ENCODE results near the gene KDM6A.
"Not testable (repeated sequence)": the region's sequence is repeated elsewhere in the genome, so short reads cannot be mapped to it uniquely, and the experiment has no call there.

The KDM6A gene

DNA sequence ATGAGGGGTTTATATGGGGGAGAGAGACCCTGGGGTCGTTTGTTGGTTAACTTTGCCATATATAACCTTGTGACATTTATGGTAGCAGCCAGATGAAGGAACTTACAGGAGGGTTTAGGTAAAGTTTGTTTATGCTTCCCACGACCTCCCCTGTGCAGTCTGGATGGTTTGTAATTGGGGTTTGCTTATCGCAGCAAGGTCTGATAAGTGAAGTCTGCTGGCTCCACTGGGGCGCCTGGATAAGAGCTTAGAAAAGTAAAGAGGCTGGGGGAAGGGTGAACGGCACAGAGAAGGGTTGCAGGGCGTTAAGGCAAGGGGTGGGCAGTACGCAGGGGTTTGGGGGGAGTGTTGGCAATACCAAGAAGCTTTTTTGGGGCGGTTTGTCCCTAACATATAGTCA is 98.7 kb downstream of the KDM6A start:
- H3K36me3 Mint-ChIP-seq (ENCODE audit: low read depth) = peaks cover 22% of the 10 kb centered on the region
- no peak overlapping the region for H3K27ac Mint-ChIP-seq
- no peaks in the 10 kb centered on the region for H3K27me3 Mint-ChIP-seq
- intact Hi-C loops (cut with micrococcal nuclease) = no loop called here
- peaks cover 26% of the 10 kb centered on the region for H3K4me1 Mint-ChIP-seq (ENCODE audit: low read depth)
- no peaks in the 10 kb centered on the region for H3K9me3 Mint-ChIP-seq
- H3K4me3 Mint-ChIP-seq = no peak overlapping the region

DNA sequence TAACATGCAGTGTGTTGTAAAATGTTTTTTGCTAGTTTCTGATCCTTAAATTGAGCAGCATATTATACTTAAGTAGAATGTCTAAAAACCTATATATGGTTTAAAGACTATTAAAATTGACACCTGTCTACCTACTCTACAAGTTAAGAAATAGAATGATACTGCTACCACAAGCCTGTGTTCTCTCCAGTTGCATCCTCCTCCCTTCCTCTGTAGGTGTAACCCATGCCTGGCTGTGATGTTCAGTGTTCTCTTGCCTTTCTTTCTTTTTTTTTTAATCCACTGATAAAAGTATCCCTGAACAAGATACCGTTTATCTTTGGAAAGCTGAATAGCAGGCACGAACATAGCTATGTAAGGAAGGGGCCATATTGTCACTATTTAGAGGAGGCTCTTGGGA is 99.1 kb downstream of the KDM6A start:
- Mint-ChIP-seq H3K9me3 (no peaks in the 10 kb centered on the region), H3K4me3 (no peak overlapping the region), H3K4me1 (ENCODE audit: low read depth) (peaks cover 23% of the 10 kb centered on the region), H3K27ac (no peak overlapping the region), H3K36me3 (ENCODE audit: low read depth) (peaks cover 17% of the 10 kb centered on the region), H3K27me3 (no peaks in the 10 kb centered on the region)
- intact Hi-C loops (cut with micrococcal nuclease) = no loop called here

GRCh38 chrX:44973420-44973932 is 100.5 kb downstream of the KDM6A start:
- Mint-ChIP-seq H3K36me3 (ENCODE audit: low read depth) (peaks cover 14% of the 10 kb centered on the region), H3K4me3 (no peak overlapping the region), H3K4me1 (ENCODE audit: low read depth) (peaks cover 20% of the 10 kb centered on the region), H3K27ac (no peak overlapping the region), H3K9me3 (no peaks in the 10 kb centered on the region), H3K27me3 (no peaks in the 10 kb centered on the region)
- intact Hi-C loops (cut with micrococcal nuclease) = no loop called here

DNA sequence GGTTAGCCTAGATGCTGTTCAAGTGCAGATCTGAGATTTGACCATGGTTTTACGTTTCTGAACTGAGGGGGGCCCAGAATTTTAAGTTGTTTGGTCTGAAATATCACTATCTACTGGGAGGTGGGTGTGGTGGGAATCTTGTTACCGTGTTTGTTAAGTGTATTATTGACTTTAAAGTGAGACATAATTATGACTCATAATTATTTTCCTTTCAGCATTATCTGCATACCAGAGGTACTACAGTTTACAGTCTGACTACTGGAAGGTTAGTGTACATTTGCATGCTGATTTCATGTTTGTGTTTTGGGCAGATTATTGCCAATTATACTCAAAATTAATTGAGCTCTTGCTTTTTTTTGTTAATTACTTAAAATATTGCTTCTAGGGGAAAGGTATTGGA is 101.5 kb downstream of the KDM6A start:
- no peaks in the 10 kb centered on the region for H3K27me3 Mint-ChIP-seq
- no peaks in the 10 kb centered on the region for H3K9me3 Mint-ChIP-seq
- H3K36me3 Mint-ChIP-seq (ENCODE audit: low read depth) = peaks cover 14% of the 10 kb centered on the region
- no peak overlapping the region for H3K27ac Mint-ChIP-seq
- H3K4me1 Mint-ChIP-seq (ENCODE audit: low read depth) = peaks cover 20% of the 10 kb centered on the region
- H3K4me3 Mint-ChIP-seq = no peak overlapping the region
- intact Hi-C loops (cut with micrococcal nuclease) = no loop called here

- no peaks in the 10 kb centered on the region for H3K9me3 Mint-ChIP-seq
- no peak overlapping the region for H3K4me3 Mint-ChIP-seq
- H3K27me3 Mint-ChIP-seq = no peaks in the 10 kb centered on the region
- intact Hi-C loops (cut with micrococcal nuclease) = no loop called here
- H3K27ac Mint-ChIP-seq = no peak overlapping the region
- H3K4me1 Mint-ChIP-seq (ENCODE audit: low read depth) = peaks cover 20% of the 10 kb centered on the region
- H3K36me3 Mint-ChIP-seq (ENCODE audit: low read depth) = peaks cover 14% of the 10 kb centered on the region
Measured at GRCh38 chrX:44975666-44976263, 102.8 kb downstream of the KDM6A start.

- H3K4me3 Mint-ChIP-seq = no peak overlapping the region
- H3K4me1 Mint-ChIP-seq (ENCODE audit: low read depth) = peaks cover 9% of the 10 kb centered on the region
- intact Hi-C loops (cut with micrococcal nuclease) = no loop called here
- peaks cover 8% of the 10 kb centered on the region for H3K36me3 Mint-ChIP-seq (ENCODE audit: low read depth)
- H3K27ac Mint-ChIP-seq = peak overlapping the region; percentile 11
- H3K27me3 Mint-ChIP-seq = no peaks in the 10 kb centered on the region
- no peaks in the 10 kb centered on the region for H3K9me3 Mint-ChIP-seq
Measured at GRCh38 chrX:44978976-44979375, 106.0 kb downstream of the KDM6A start.

DNA sequence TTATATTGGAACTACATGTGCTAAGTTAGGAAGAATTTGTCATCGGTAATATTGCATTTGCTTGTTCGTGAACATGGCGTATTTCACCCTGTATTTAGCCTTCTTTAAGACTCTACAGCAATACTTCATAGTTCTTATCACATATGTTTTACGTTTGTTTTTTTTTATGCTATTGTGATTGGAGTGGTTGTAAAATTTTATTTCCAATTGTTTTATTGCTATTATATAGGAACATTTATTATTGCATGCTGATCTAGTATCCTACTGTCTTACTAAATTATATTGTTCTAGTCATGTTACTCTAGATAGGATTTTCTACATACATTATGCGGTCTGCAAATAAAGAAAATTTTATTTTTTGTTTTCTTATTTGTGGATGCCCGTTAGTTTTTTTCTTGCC is 107.4 kb downstream of the KDM6A start:
- Mint-ChIP-seq H3K4me1 (ENCODE audit: low read depth) (no peaks in the 10 kb centered on the region), H3K27ac (no peak overlapping the region), H3K27me3 (no peaks in the 10 kb centered on the region), H3K36me3 (ENCODE audit: low read depth) (no peaks in the 10 kb centered on the region), H3K4me3 (no peak overlapping the region), H3K9me3 (no peaks in the 10 kb centered on the region)
- intact Hi-C loops (cut with micrococcal nuclease) = no loop called here

GRCh38 chrX:44980883-44981282 is 107.9 kb downstream of the KDM6A start:
- Mint-ChIP-seq H3K4me3 (no peak overlapping the region), H3K27ac (no peak overlapping the region), H3K9me3 (no peaks in the 10 kb centered on the region), H3K4me1 (ENCODE audit: low read depth) (no peaks in the 10 kb centered on the region), H3K27me3 (no peaks in the 10 kb centered on the region), H3K36me3 (ENCODE audit: low read depth) (no peaks in the 10 kb centered on the region)
- intact Hi-C loops (cut with micrococcal nuclease) = no loop called here

DNA sequence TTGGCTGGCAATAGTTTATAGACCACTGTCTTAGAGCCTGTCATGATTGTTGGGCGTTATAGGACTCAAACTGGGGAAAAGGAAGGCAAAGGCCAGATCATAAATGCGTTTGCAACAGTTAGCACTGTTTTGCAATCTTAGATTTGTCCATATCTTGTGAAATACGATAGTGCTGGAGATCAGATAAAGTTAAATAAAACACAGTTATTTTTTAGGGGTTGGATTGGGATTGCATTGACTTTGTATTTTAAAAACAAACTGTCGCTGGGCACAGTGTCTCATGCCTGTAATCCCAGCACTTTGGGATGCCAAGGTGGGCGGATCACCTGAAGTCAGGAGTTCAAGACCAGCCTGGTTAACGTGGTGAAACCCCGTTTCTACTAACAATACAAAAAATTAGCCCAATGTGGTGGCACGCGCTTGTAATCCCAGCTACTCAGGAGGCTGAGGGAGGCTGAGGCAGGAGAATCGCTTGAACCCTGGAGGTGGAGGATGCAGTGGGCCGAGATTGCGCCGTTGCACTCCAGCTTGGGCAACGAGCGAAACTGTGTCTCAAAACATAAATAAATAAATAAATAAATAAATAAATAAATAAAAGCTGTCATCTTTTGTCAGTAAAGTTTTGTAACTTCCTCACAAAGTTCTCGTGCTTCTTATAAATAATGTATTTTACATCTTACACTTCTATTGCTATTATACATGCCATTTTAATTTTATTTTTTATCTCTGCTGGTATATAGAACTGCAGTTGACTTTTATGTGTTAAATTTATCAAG is 117.2 kb downstream of the KDM6A start:
- Mint-ChIP-seq H3K36me3 (ENCODE audit: low read depth) (peaks cover 54% of the 10 kb centered on the region), H3K27ac (no peak overlapping the region), H3K4me1 (ENCODE audit: low read depth) (peaks cover 39% of the 10 kb centered on the region), H3K27me3 (no peaks in the 10 kb centered on the region), H3K4me3 (no peak overlapping the region), H3K9me3 (peaks cover 20% of the 10 kb centered on the region)
- intact Hi-C loops (cut with micrococcal nuclease) = no loop called here

DNA sequence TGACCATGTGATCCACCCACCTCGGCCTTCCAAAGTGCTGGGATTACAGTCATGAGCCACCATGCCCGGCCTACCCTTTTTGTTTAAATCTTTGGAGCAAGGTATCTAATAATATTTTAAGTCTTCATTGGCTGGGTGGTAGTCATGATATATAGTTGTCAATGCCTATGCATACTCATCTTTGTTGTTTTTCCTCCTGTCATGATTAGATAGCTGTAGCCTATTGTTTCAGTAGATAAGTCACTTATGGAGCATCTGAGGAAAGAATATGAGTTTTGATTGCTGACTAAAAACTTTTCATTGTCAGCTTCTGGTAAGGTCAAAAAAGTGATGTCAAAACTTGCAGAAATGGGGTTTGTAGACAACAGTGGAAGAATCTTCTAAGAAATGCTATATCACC is 119.8 kb downstream of the KDM6A start:
- Mint-ChIP-seq H3K27me3 (no peaks in the 10 kb centered on the region), H3K27ac (no peak overlapping the region), H3K4me3 (no peak overlapping the region), H3K36me3 (ENCODE audit: low read depth) (peaks cover 40% of the 10 kb centered on the region), H3K9me3 (peaks cover 7% of the 10 kb centered on the region), H3K4me1 (ENCODE audit: low read depth) (peaks cover 45% of the 10 kb centered on the region)
- intact Hi-C loops (cut with micrococcal nuclease) = no loop called here

- Mint-ChIP-seq H3K4me1 (ENCODE audit: low read depth) (peaks cover 43% of the 10 kb centered on the region), H3K27me3 (no peaks in the 10 kb centered on the region), H3K9me3 (no peaks in the 10 kb centered on the region), H3K27ac (no peak overlapping the region), H3K4me3 (no peak overlapping the region), H3K36me3 (ENCODE audit: low read depth) (peaks cover 17% of the 10 kb centered on the region)
- intact Hi-C loops (cut with micrococcal nuclease) = no loop called here
Measured at GRCh38 chrX:44996277-44996676, 123.3 kb downstream of the KDM6A start.

GRCh38 chrX:44997282-44997812 is 124.4 kb downstream of the KDM6A start:
- H3K27ac Mint-ChIP-seq = peak overlapping the region; percentile 64
- H3K4me1 Mint-ChIP-seq (ENCODE audit: low read depth) = peaks cover 44% of the 10 kb centered on the region
- H3K9me3 Mint-ChIP-seq = no peaks in the 10 kb centered on the region
- peak overlapping the region; percentile 69 for H3K4me3 Mint-ChIP-seq
- H3K36me3 Mint-ChIP-seq (ENCODE audit: low read depth) = peaks cover 15% of the 10 kb centered on the region
- intact Hi-C loops (cut with micrococcal nuclease) = no loop called here
- H3K27me3 Mint-ChIP-seq = no peaks in the 10 kb centered on the region

GRCh38 chrX:44997888-44998287 is 124.9 kb downstream of the KDM6A start:
- H3K36me3 Mint-ChIP-seq (ENCODE audit: low read depth) = peaks cover 15% of the 10 kb centered on the region
- H3K4me3 Mint-ChIP-seq = peak overlapping the region; percentile 69
- H3K4me1 Mint-ChIP-seq (ENCODE audit: low read depth) = peaks cover 44% of the 10 kb centered on the region
- intact Hi-C loops (cut with micrococcal nuclease) = no loop called here
- peak overlapping the region; percentile 64 for H3K27ac Mint-ChIP-seq
- H3K9me3 Mint-ChIP-seq = no peaks in the 10 kb centered on the region
- H3K27me3 Mint-ChIP-seq = no peaks in the 10 kb centered on the region

GRCh38 chrX:44999237-44999636 is 126.2 kb downstream of the KDM6A start:
- H3K27ac Mint-ChIP-seq; H3K36me3 Mint-ChIP-seq (ENCODE audit: low read depth); intact Hi-C loops (cut with micrococcal nuclease); H3K9me3 Mint-ChIP-seq; H3K4me3 Mint-ChIP-seq; H3K27me3 Mint-ChIP-seq: not testable (repeated sequence)
- H3K4me1 Mint-ChIP-seq (ENCODE audit: low read depth) = peaks cover 52% of the 10 kb centered on the region

All from dendritic cell treated with granulocyte-macrophage colony-stimulating factor and Interleukin-4, amounts not matched to agents 40 ng/mL and 50 ng/mL, for 4 days (primary cell).